Mesothelial cell of epicardium (in vitro differentiated cells): ENCODE results near the gene SLC1A4. TPM values are rescaled to one million over a fixed set of nuclear protein-coding genes. Genes with fewer than 3 reads are reported as not detected.

Experiments
- DNase-seq, 2 experiments: peaks; one replicate each; pipeline ENCODE4 v3.0.0; 2021; ENCODE audit warnings: low spot score in 2 of 2; ENCODE audit not compliant: unreplicated experiment in 2 of 2
- H3K27ac Mint-ChIP-seq: 2 replicates; pipeline ENCODE4 v1.8.0; 2021; ENCODE audit warnings: mixed read lengths
- H3K27me3 Mint-ChIP-seq: 2 replicates; pipeline ENCODE4 v1.8.0; 2021; ENCODE audit warnings: low read depth, mixed read lengths
- H3K36me3 Mint-ChIP-seq: 2 replicates; pipeline ENCODE4 v1.8.0; 2021; ENCODE audit warnings: mixed read lengths
- H3K4me1 Mint-ChIP-seq: 2 replicates; pipeline ENCODE4 v1.8.0; 2021; ENCODE audit warnings: mixed read lengths
- H3K4me3 Mint-ChIP-seq: 2 replicates; pipeline ENCODE4 v1.8.0; 2021; ENCODE audit warnings: mild to moderate bottlenecking, moderate library complexity, mixed read lengths
- H3K9me3 Mint-ChIP-seq: 2 replicates; pipeline ENCODE4 v1.8.0; 2021; ENCODE audit warnings: mixed read lengths
- total RNA-seq: library from RNA; stranded (reverse); gene quantifications from 3 replicates; pipeline ENCODE4 v1.2.1, GENCODE V29; 2021
- TF ChIP-seq, protein P1 (sequence below): fragments of 200-600 bp; sonication (generic); IDR thresholded peaks from one replicate; pipeline ENCODE4 v1.5.0; 2021; ENCODE audit warnings: antibody characterized with exemption; ENCODE audit not compliant: unreplicated experiment

SLC1A4 gene
- total RNA-seq, 1 donor from 2014 or later: 5.3 TPM

DNA sequence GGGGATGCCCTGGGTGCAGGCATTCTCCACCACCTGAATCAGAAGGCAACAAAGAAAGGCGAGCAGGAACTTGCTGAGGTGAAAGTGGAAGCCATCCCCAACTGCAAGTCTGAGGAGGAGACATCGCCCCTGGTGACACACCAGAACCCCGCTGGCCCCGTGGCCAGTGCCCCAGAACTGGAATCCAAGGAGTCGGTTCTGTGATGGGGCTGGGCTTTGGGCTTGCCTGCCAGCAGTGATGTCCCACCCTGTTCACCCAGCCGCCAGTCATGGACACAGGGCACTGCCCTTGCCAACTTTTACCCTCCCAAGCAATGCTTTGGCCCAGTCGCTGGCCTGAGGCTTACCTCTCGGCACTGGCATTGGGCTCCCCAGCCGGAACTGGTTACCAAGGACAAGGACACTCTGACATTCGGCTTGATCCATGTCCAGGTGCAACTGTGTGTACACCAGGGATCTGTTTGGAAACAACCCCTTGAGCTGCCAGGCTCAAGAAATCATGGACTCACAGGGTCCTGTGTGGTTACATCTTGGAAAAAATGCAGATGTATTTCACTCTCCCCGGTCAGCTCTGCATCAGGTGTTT lies 31.8 kb downstream of the SLC1A4 start:
- no peak for DNase-seq
- Mint-ChIP-seq H3K4me1 (peaks cover 3% of the 10 kb centered on the region), H3K27me3 (no peaks in the 10 kb centered on the region), H3K9me3 (no peaks in the 10 kb centered on the region), H3K36me3 (peaks cover 4% of the 10 kb centered on the region), H3K27ac (no peak overlapping the region), H3K4me3 (no peak overlapping the region)
- TF ChIP-seq, protein P1, sequence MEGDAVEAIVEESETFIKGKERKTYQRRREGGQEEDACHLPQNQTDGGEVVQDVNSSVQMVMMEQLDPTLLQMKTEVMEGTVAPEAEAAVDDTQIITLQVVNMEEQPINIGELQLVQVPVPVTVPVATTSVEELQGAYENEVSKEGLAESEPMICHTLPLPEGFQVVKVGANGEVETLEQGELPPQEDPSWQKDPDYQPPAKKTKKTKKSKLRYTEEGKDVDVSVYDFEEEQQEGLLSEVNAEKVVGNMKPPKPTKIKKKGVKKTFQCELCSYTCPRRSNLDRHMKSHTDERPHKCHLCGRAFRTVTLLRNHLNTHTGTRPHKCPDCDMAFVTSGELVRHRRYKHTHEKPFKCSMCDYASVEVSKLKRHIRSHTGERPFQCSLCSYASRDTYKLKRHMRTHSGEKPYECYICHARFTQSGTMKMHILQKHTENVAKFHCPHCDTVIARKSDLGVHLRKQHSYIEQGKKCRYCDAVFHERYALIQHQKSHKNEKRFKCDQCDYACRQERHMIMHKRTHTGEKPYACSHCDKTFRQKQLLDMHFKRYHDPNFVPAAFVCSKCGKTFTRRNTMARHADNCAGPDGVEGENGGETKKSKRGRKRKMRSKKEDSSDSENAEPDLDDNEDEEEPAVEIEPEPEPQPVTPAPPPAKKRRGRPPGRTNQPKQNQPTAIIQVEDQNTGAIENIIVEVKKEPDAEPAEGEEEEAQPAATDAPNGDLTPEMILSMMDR: no peak

- Mint-ChIP-seq H3K36me3 (peaks cover 4% of the 10 kb centered on the region), H3K4me1 (peaks cover 3% of the 10 kb centered on the region), H3K27me3 (no peaks in the 10 kb centered on the region), H3K9me3 (no peaks in the 10 kb centered on the region), H3K4me3 (no peak overlapping the region), H3K27ac (peak overlapping the region; percentile 3)
- no peak for DNase-seq
- TF ChIP-seq, protein P1: no peak
Observed at GRCh38 chr2:65021709-65022108, 32.5 kb downstream of the SLC1A4 start.

GRCh38 chr2:65022189-65022588 lies 33.0 kb downstream of the SLC1A4 start:
- H3K4me1 Mint-ChIP-seq: peaks cover 3% of the 10 kb centered on the region
- H3K4me3 Mint-ChIP-seq: no peak overlapping the region
- H3K27me3 Mint-ChIP-seq: no peaks in the 10 kb centered on the region
- DNase-seq: no peak
- H3K27ac Mint-ChIP-seq: no peak overlapping the region
- H3K9me3 Mint-ChIP-seq: no peaks in the 10 kb centered on the region
- peaks cover 4% of the 10 kb centered on the region for H3K36me3 Mint-ChIP-seq
- TF ChIP-seq, protein P1: no peak

DNA sequence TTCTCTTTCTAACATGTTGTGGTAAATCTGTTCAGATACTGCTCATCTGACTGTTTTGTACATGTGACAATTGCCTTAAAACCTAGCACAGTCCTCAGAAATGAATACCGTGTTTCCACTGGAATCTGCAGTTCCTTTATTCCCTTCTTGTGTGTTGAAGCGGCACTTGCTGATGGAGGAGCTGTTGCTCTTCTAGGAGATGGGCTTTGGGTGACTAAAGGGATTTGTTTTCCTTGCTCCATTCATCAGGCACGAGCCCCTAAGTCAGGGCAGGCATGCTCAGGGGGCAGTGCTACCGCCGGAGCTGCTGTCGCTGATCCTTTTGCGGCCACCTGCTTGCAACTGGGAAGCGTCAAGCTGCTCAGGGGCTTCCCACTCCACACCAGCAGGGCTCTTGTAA lies 34.5 kb downstream of the SLC1A4 start:
- H3K27ac Mint-ChIP-seq: no peak overlapping the region
- peaks cover 3% of the 10 kb centered on the region for H3K4me1 Mint-ChIP-seq
- TF ChIP-seq, protein P1: no peak
- H3K36me3 Mint-ChIP-seq: peaks cover 2% of the 10 kb centered on the region
- H3K4me3 Mint-ChIP-seq: no peak overlapping the region
- DNase-seq: no peak
- H3K9me3 Mint-ChIP-seq: no peaks in the 10 kb centered on the region
- H3K27me3 Mint-ChIP-seq: no peaks in the 10 kb centered on the region

DNA sequence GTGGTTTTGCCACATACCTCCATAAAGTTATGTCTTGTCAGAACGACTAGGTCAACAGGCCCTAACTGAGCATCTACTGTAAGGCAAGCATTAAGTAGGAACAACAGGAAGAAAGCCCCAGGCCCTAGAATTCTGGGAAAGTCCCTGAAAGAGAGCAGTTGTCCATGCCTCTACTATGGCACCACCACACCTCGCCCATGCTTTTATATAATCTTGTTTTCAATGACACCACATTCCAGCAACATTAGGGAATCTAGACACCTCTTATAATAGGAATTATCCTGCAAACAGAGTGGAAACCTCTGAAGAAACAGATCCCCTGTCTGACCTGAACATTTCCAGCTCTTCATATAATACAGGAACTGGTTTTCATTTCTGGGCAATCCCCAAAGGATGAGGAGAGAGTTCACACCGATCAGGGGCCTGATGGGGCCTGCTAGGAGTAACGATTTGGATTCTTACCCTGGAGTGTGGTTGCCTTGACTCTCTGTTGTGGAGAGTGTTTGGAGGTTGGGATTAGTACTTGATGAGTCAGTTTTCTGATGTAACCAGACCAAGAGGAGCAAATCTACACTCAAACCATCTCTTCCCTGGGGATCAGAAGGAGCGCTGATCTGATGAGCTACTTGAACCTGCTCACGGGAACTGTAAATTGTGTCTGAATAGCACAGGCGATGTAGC lies 35.1 kb downstream of the SLC1A4 start:
- no peaks in the 10 kb centered on the region for H3K27me3 Mint-ChIP-seq
- peaks cover 3% of the 10 kb centered on the region for H3K4me1 Mint-ChIP-seq
- H3K27ac Mint-ChIP-seq: no peak overlapping the region
- no peak for DNase-seq
- peaks cover under 1% of the 10 kb centered on the region for H3K36me3 Mint-ChIP-seq
- no peaks in the 10 kb centered on the region for H3K9me3 Mint-ChIP-seq
- TF ChIP-seq, protein P1: no peak
- H3K4me3 Mint-ChIP-seq: no peak overlapping the region
